Upper lobe of right lung (tissue), 1 donor: ENCODE measurements around the gene LANCL2. TPM values are rescaled to one million over a fixed set of nuclear protein-coding genes. Genes with fewer than 3 reads are reported as not detected.

Experiments
- ATAC-seq: fragments of 200-7000 bp; cut with Tn5 transposase; one replicate; pipeline ENCODE4 v1.9.1; 2020; ENCODE audit warnings: mild to moderate bottlenecking, moderate library complexity
- DNase-seq: peaks from one replicate; pipeline ENCODE4 v3.0.0-alpha.2; 2020
- H3K27ac ChIP-seq: fragments of 200-600 bp; one replicate; pipeline ENCODE4 v1.8.0; 2022
- H3K27me3 ChIP-seq: fragments of 200-600 bp; one replicate; pipeline ENCODE4 v1.8.0; 2022; ENCODE audit warnings: mild to moderate bottlenecking
- H3K36me3 ChIP-seq: fragments of 200-600 bp; one replicate; pipeline ENCODE4 v1.8.0; 2022
- H3K4me1 ChIP-seq: fragments of 200-600 bp; one replicate; pipeline ENCODE4 v1.8.0; 2022
- H3K4me3 ChIP-seq: fragments of 200-600 bp; one replicate; pipeline ENCODE4 v1.8.0; 2022; ENCODE audit warnings: mild to moderate bottlenecking
- H3K9me3 ChIP-seq: fragments of 200-600 bp; one replicate; pipeline ENCODE4 v1.8.0; 2022
- intact Hi-C: fragments of 100-400 bp; cut with DNase I; formaldehyde crosslinking; loops from one replicate; pipeline ENCODE4 v1.11.0; 2022
- total RNA-seq: library from RNA; stranded (reverse); fragmentation: NEBNext Ultra II Directional; extraction: Animal tissue kit (Norgen Biotek cat#: 25700); gene quantifications from one replicate; pipeline ENCODE4 v1.2.1, GENCODE V29; 2021
- TF ChIP-seq, protein P1 (sequence below): fragments of 200-600 bp; IDR thresholded peaks from one replicate; pipeline ENCODE4 v1.8.0; 2022; ENCODE audit warnings: antibody characterized with exemption
- donor health status: DM: no; HTN: yes; CAD: no; lungs with severe emphysema.

The LANCL2 gene
- total RNA-seq, 1 donor from 2014 or later, result 6.5 TPM

DNA sequence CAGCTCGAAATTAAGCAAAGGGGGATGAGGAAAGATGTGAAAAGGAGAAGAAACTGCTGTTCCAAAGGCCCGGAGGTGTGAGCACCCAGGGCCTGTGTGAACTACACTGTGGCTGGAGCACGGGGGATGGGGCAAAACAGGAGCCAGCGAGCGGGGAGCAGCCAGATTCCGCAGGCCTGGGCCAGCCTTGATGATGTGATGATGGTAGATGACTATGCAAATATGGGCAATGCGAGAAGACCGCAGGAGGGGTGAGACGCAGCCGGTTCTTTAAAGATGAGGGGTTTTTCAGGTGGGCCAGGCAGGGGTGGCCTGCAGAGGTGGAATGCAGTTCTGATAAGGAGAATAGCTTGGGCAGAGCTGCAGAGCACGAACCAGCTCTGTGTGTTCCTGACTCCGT, 61.5 kb downstream of the LANCL2 start:
- Histone ChIP-seq H3K4me1 (no peaks in the 10 kb centered on the region), H3K27me3 (no peaks in the 10 kb centered on the region), H3K27ac (no peak overlapping the region), H3K4me3 (no peak overlapping the region), H3K9me3 (no peaks in the 10 kb centered on the region), H3K36me3 (peaks cover 14% of the 10 kb centered on the region)
- TF ChIP-seq, protein P1, sequence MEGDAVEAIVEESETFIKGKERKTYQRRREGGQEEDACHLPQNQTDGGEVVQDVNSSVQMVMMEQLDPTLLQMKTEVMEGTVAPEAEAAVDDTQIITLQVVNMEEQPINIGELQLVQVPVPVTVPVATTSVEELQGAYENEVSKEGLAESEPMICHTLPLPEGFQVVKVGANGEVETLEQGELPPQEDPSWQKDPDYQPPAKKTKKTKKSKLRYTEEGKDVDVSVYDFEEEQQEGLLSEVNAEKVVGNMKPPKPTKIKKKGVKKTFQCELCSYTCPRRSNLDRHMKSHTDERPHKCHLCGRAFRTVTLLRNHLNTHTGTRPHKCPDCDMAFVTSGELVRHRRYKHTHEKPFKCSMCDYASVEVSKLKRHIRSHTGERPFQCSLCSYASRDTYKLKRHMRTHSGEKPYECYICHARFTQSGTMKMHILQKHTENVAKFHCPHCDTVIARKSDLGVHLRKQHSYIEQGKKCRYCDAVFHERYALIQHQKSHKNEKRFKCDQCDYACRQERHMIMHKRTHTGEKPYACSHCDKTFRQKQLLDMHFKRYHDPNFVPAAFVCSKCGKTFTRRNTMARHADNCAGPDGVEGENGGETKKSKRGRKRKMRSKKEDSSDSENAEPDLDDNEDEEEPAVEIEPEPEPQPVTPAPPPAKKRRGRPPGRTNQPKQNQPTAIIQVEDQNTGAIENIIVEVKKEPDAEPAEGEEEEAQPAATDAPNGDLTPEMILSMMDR, result no peak
- ATAC-seq (no peak), DNase-seq (no peak)
- intact Hi-C loops, result no loop called here

- no peak overlapping the region for H3K4me3 ChIP-seq
- H3K36me3 ChIP-seq, result peaks cover 14% of the 10 kb centered on the region
- no peaks in the 10 kb centered on the region for H3K27me3 ChIP-seq
- H3K4me1 ChIP-seq, result no peaks in the 10 kb centered on the region
- ATAC-seq (no peak), DNase-seq (no peak)
- TF ChIP-seq, protein P1, result no peak
- H3K9me3 ChIP-seq, result no peaks in the 10 kb centered on the region
- H3K27ac ChIP-seq, result no peak overlapping the region
- intact Hi-C loops, result no loop called here
Observed at GRCh38 chr7:55427342-55427741, 62.2 kb downstream of the LANCL2 start.

GRCh38 chr7:55427800-55428199, 62.7 kb downstream of the LANCL2 start:
- no peak overlapping the region for H3K27ac ChIP-seq
- ATAC-seq (no peak), DNase-seq (no peak)
- no peaks in the 10 kb centered on the region for H3K4me1 ChIP-seq
- no peaks in the 10 kb centered on the region for H3K9me3 ChIP-seq
- H3K4me3 ChIP-seq, result no peak overlapping the region
- no peaks in the 10 kb centered on the region for H3K27me3 ChIP-seq
- TF ChIP-seq, protein P1, result no peak
- peaks cover 14% of the 10 kb centered on the region for H3K36me3 ChIP-seq
- intact Hi-C loops, result no loop called here

- Histone ChIP-seq H3K36me3 (peaks cover 14% of the 10 kb centered on the region), H3K4me1 (no peaks in the 10 kb centered on the region), H3K27ac (no peak overlapping the region), H3K9me3 (no peaks in the 10 kb centered on the region), H3K27me3 (no peaks in the 10 kb centered on the region), H3K4me3 (no peak overlapping the region)
- TF ChIP-seq, protein P1, result no peak
- intact Hi-C loops, result no loop called here
- ATAC-seq, result no peak
- DNase-seq, result no peak
Observed at GRCh38 chr7:55429835-55430499, 64.8 kb downstream of the LANCL2 start.

DNA sequence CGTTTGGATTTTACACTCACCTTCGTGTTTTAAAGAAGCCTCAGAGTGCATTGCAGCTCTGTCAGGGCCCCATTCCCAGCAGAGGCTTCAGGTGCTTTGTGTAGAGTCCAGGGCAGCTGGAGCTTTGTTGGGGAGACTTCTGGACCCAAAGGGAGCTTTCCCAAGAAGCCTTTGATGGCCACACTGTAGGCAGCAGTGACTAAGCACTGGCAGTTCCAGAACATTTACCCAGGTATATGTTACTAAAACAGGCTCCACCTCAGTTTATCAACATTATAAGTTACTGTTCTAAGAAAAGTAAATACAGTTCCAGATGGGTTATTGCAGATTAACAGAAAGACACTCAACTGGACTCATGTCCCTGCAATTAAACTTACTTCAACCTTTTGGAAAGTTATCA, 66.8 kb downstream of the LANCL2 start:
- H3K36me3 ChIP-seq, result no peaks in the 10 kb centered on the region
- H3K27ac ChIP-seq, result no peak overlapping the region
- no peak overlapping the region for H3K4me3 ChIP-seq
- H3K27me3 ChIP-seq, result no peaks in the 10 kb centered on the region
- intact Hi-C loops, result no loop called here
- TF ChIP-seq, protein P1, result no peak
- H3K9me3 ChIP-seq, result no peaks in the 10 kb centered on the region
- ATAC-seq (no peak), DNase-seq (no peak)
- no peaks in the 10 kb centered on the region for H3K4me1 ChIP-seq

DNA sequence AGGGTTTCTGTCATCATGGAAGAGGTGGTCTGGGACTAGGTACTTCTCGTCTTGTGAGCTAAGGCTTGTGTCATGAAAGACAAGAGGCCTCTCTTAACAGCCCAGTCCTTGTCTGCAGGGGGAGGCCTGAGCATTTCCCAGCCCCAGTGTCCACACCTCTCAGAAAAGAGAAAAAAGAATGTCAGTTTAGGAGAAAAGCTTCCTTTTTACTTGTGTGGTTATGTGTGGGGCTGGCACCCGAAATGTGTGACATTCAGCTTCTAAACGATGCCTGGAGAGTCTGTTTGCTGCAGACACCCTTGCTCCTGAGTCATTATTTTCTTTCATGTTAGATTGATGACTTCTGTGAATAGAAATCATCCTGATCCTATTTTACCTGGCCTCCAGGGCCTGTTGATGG, 67.4 kb downstream of the LANCL2 start:
- intact Hi-C loops, result no loop called here
- TF ChIP-seq, protein P1, result no peak
- Histone ChIP-seq H3K36me3 (no peaks in the 10 kb centered on the region), H3K27me3 (no peaks in the 10 kb centered on the region), H3K4me1 (no peaks in the 10 kb centered on the region), H3K9me3 (no peaks in the 10 kb centered on the region), H3K4me3 (no peak overlapping the region), H3K27ac (no peak overlapping the region)
- DNase-seq, result no peak
- no peak for ATAC-seq
